ENCODE measurements around the gene NDRG4. TPM values are rescaled to one million over a fixed set of nuclear protein-coding genes. Genes with fewer than 3 reads are reported as not detected.

Gene NDRG4
- total RNA-seq, 1 donor from 2014 or later: 38.3 TPM

DNA sequence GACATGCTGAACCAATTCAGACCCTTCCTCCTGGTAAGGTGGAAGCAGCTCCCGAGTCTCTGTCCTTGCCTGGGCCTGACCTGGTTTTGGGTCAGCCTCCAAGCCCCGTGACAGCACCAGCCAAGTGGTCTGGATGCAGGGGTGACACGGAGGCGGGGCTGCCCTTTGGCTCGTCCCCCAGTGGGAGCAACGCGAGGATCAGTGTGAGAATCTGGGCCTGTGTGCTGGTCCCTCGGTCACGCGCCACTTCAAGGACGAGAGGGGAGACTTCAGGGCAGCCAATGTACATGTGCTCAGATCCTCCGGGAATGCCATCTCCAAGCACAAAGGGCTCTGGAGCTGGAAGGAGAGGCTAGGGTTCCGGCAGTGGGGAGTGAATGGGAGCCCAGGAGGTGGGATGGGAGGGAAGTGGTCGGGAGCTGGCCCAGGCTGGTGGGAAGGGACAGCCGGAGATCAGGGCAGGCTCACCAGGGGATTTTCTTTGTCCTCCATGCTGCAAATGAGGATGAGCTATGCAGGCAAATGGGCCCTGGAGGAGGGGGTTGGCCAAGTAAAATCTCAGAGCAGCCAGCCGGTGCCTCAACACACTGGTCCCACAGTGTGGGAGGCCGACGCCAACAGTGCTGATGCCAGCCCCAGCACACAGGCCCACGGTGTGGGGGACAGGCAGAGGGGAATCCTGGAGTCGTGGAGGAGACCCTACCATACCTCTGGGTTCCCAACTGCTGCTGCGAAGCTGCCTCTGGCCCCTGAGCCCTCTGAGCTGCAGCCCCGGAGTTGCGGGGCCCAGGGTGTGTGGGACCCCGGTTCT is 4.2 kb upstream of the NDRG4 start:
- DNase-seq (ENCODE audit: low read depth, low spot score): no peak

DNA sequence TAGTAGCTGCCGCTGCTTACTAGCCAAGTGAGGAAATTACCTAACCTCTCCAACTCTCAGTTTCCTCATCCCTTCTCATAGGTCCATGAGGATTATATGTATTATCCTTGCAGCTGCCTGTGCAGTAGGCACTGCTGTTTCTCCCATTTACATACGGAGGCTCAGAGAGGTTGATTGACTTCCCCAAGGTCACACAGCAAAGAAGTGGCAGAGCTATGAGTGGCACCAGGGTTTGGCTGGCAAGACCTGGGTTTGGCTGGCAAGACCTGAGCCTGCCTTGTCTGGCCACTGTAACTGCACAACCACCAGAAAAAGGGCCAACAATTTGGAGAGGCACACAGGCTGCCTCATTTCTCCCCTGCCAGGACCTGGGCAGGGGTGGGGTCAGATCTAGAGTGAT is 2.5 kb upstream of the NDRG4 start:
- no peak for DNase-seq (ENCODE audit: low read depth, low spot score)

GRCh38 chr16:58497935-58498334 is 2.0 kb upstream of the NDRG4 start:
- DNase-seq (ENCODE audit: low read depth, low spot score): no peak

- DNase-seq (ENCODE audit: low read depth, low spot score): no peak
Observed at GRCh38 chr16:58498341-58499091, 1.4 kb upstream of the NDRG4 start.

GRCh38 chr16:58499092-58499511 is 841 bp upstream of the NDRG4 start:
- no peak for DNase-seq (ENCODE audit: low read depth, low spot score)

DNA sequence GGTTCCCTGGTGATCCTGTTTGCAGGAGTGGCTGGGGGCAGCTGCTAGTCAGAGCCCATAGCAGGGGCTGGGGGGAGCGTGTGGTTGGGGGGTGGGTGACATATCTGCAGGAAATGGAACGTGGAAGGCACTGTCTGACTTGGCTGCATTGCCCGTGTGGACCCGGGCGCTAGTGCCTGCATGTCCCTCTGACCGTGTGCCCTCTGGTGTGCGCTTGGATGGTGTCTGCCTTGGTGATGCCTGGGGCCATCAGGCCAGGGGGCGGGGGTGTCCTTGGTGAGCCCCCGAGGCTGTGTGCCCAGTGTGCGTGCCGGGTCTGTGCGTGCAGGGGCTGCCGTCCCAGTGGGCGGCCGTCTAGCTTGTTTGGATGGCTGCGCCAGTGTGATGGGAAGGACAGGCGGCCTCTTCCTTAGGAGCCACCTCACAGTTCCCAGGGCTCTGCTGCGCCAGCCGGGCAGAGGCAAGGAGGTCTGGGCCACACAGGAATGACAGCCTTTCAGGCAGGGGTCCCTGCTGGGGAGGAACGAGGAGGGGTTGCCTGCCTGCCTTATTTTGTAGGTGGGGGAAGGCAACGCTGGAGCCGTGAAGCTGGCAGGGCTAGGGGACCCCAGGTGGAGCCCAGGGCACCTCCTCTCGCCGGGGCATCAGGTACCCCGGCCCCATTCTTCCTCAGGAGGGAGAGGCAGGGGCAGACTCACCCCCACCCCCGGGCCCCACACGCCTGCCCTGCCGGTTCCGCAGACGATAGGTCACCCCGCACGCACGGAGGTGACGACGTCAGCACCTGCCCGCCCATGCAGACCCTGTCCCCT is 693 bp downstream of the NDRG4 start:
- DNase-seq (ENCODE audit: low read depth, low spot score): no peak

- no peak for DNase-seq (ENCODE audit: low read depth, low spot score)
Observed at GRCh38 chr16:58501242-58502131, 1.5 kb downstream of the NDRG4 start.

DNA sequence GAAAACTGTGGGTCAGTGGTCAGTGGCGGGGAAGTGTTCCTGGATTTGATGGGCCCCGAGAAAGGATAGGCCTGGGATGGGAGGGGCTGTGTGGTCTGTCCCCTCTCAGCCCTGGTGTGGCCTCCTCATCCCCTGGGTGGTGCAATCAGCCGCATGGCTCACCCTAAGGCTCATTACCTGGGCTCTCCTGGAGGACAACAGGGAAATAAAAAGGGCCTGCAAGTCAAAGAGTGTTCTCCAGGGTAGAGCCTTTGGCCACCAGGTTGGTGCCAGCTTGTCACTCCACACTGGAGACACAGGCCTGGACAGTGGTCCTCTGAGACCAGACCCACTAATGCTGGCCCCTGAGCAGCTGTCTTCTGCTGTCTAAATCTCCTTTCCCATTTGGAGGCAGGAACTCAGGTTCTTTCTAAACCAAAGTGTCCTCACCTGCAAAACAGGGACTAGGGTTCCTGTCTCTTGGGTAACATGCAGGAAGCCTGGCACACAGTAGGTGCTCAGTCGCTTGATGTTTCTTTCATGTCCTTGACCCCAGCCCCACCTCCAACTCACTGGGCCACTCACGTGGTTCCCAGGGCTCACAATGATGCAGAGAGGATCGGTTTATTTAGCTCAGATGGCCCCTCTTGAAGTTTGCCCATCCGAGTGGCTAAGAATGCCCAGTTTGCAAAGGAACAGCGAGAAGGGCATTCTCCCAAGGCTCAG is 2.4 kb downstream of the NDRG4 start:
- DNase-seq (ENCODE audit: low read depth, low spot score): no peak

DNA sequence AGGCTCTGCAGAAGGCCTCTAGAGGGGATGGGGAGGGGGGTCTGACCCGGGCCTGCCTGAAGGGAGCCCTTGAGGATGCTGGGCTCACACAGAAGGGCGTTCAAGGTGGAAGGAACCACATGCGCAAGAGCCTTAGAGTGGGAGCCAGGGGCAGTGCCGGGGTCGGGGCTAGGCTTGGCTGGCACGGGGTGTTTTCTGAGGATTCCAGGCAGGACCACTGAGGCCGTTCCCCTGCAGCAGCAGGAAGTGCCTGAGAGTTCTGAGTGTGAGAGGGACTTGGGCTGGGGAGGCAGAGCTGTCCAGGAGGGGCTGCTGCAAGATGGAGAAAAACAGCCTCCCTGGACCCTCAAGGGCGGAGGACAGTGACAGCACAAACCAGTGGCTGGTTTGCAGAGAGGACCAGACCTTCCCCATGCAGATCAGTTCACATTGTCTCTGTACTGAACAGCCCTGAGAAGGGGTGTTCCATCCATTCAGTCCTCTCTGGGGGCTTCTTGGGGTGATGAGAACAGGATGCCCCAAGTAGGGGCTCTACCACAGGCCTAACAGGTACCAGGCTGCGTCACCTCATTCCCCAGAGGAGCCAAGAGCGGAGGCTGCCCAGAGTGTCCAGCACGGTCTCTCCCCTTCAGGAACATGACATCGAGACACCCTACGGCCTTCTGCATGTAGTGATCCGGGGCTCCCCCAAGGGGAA is 3.4 kb downstream of the NDRG4 start:
- DNase-seq (ENCODE audit: low read depth, low spot score): no peak

DNA sequence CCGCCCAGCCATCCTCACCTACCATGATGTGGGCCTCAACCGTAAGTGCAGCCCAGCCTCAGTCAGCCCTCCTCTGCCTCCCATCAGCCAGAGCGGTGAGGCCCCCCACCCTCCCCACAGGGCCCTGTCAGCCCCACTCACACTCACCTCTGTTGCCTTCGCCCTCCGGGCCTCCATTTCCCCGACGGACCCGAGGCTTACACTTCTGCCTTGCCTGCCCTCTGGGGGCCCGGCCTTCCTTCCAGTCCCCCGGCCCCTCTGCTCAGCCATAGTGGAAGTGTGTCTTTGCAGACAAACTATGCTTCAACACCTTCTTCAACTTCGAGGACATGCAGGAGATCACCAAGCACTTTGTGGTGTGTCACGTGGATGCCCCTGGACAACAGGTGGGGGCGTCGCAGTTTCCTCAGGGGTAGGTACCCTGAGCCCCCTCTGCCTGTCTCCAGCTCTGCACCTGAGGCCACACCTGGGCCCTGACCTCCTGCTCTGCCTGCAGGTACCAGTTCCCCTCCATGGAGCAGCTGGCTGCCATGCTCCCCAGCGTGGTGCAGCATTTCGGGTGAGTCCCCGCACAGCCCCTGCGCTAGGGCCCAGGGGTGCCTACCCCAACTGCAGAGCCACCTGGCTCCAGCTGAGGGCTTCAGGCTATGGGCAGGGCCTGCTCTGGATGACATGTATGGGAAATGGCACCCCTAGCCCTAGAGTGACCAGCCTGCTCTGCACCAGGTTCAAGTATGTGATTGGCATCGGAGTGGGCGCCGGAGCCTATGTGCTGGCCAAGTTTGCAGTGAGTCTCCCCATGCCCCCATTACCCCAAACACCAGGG is 4.1 kb downstream of the NDRG4 start:
- DNase-seq (ENCODE audit: low read depth, low spot score): no peak

DNA sequence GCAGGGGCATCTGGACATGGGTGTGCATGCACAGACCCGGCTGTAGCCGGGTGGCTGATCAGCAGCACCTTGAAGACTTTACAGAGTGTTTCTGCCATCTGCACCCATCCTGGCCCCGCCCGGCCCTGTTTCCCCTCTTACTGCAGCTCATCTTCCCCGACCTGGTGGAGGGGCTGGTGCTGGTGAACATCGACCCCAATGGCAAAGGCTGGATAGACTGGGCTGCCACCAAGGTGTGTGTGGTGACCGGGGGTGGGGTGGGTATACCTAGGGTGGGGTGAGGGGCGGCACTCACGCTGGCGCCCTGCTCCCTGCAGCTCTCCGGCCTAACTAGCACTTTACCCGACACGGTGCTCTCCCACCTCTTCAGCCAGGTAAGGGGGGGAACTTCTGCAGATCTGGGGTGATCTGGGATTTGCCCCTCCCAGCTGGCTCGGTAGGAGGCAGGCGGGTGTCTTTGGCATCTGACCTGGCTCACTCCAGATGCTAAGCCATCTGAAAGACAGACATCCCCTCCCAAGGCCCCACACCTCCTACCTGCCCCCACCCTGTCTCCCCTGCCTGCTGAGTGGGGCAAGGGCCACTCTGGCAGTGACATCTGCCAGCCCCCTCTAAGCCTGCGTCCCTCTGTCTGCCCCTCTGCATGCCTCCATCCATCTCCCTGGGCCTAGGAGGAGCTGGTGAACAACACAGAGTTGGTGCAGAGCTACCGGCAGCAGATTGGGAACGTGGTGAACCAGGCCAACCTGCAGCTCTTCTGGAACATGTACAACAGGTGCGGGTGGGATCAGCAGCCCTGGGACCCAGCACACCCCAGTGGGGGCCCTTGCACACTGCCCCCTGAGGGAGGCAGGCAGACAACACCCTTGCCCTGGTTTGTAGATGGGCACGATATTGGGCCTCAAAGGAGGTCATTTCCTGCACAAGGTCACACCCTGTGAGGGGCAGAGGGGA is 6.6 kb downstream of the NDRG4 start:
- no peak for DNase-seq (ENCODE audit: low read depth, low spot score)

GRCh38 chr16:58507195-58507962 is 7.4 kb downstream of the NDRG4 start:
- no peak for DNase-seq (ENCODE audit: low read depth, low spot score)

DNA sequence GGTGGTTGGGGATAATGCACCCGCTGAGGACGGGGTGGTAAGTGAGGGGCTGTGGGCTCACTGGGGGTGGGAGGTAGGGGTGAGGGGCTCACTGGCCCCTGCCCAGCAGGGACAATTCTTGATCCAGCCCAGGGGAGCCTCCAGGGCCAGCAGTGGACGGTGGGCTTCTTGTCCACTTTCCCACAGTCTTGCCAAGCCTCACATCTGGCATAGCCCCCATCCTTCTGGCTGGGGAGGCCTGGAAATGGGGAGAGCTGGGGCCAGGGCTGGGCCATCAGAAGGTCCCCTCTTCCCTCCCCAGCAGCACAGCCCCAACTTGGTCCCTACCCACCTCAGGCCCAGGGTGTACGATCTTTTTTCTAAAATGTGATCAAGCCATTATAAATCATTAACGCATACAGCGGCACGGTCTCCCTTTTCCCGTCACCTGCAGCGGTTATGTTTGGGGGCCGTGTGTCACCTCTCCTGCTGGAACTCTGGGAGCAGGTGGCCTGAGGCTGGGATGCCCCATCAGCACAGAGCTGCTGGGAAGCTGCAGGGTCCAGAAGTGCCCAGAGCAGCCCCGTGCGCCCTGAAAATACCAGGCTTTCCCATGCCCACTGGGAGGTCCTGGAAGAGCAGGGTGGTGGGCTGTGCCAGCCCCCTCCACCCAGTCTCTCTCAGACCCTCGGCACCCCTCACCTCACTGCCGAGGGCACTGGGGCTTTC is 8.2 kb downstream of the NDRG4 start:
- DNase-seq (ENCODE audit: low read depth, low spot score): no peak

- DNase-seq (ENCODE audit: low read depth, low spot score): no peak
Observed at GRCh38 chr16:58508671-58509251, 8.8 kb downstream of the NDRG4 start.

- DNase-seq (ENCODE audit: low read depth, low spot score): no peak
Observed at GRCh38 chr16:58509256-58510096, 9.5 kb downstream of the NDRG4 start.
